Lower leg skin (tissue), 3 donors: ENCODE measurements around the gene PNLDC1.

Experiments
- CTCF ChIP-seq, 3 donors: fragments of 450-650 bp; IDR thresholded peaks; one replicate each; pipeline ENCODE4 v1.5.1; 2016; ENCODE audit warnings: antibody characterized with exemption in 3 of 3, mild to moderate bottlenecking in 3 of 3, moderate library complexity in 2 of 3
- POLR2A ChIP-seq, 2 donors: fragments of 450-650 bp; IDR thresholded peaks; one replicate each; pipeline ENCODE4 v1.6.1; 2016 to 2017; ENCODE audit warnings: antibody characterized with exemption in 2 of 2, mild to moderate bottlenecking in 1 of 2, moderate library complexity in 1 of 2

GRCh38 chr6:159838020-159838744 lies 38.1 kb downstream of the PNLDC1 start:
- TF ChIP-seq CTCF (IDR thresholded peaks at IDR 0.05) (no peak), POLR2A (IDR thresholded peaks at IDR 0.05) (no peak)
